CD4-positive, alpha-beta T cell treated with Interleukin-15 for 1 hour (primary cell): Measurements from ENCODE around the gene SKIC8.
A peak's percentile ranks its signal among the peaks of the same experiment; 100 is the strongest.

Source experiments
- DNase-seq: peaks from one replicate; pipeline ENCODE4 v3.0.0-alpha.2; 2020

The SKIC8 gene

DNA sequence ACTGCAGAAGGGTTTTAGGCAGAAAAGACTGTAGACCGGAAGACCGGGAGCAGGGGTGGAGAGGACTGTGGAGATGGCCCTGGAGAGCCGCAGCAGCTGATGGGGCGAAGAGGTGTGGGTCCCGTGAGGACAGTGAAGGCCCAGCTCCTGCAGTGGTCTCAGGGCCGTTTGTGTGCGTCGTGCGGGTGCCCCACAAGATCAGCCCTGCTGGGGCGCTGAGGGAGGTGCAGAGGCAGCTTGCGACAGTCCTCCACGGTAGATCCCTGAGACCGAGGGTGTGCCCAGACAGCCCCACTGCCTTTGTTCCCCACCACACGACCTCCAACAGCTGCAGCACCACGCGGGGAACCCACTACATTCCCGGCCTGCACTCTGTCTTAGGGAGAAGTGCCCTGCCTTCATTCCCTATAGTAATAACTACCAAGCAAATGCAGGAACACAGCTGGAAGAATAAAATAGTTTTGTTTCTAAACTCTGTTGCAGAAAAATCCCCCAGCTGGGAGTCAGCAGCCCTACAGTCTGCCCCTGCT, 21.7 kb upstream of the SKIC8 start:
- no peak for DNase-seq

DNA sequence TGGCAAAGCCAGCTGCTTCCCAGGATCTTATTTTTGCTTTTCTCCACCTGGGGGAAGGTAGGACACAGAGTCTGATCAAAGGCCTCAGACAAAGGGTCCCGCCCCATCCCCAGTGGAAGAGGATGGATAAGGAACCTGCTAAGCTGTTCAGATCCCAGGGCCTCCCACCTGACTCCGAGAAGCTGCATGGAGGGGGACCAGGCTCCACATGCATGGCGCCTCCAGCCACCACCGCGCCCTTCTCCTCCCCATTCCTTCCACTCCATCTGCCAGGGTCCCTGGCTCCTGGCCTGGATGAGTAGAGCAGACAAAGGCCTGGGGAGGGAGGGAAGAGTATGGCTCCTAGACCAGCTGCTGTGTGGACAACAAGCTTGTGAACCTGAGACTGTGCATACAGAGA, 20.8 kb upstream of the SKIC8 start:
- no peak for DNase-seq

GRCh38 chr15:78319588-78319987, 20.2 kb upstream of the SKIC8 start:
- DNase-seq = no peak

DNA sequence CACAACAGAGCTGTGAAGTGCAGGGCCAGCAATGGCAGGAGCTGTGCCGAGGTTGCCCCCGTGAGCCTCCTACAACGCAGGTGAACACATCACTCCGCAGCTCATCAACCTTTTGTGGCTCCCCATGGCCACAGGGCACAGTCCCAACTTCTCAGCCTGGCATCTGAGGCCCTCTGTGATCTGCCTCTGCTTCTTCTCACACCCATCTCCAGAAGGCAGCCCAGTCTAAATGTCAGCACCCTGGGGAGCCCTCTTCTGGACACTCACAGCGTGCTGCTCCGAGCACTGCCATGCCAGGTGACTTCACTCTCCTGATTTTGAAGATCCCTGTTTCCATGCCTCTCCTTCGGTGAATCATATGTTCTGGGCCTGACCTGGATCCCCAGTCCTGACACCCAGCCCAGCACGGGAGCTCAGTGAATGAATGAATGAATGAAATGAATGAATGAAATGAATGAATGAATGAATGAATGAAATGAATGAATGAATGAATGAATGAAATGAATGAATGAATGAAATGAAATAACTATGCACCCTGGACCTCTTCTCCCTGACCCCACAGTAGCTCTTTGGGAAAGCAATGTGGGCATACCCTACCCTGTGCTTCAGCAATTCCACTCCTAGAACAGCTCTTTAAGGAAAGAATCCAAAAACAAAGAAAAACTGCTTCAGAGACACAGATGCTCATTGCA, 17.9 kb upstream of the SKIC8 start:
- DNase-seq = no peak

DNA sequence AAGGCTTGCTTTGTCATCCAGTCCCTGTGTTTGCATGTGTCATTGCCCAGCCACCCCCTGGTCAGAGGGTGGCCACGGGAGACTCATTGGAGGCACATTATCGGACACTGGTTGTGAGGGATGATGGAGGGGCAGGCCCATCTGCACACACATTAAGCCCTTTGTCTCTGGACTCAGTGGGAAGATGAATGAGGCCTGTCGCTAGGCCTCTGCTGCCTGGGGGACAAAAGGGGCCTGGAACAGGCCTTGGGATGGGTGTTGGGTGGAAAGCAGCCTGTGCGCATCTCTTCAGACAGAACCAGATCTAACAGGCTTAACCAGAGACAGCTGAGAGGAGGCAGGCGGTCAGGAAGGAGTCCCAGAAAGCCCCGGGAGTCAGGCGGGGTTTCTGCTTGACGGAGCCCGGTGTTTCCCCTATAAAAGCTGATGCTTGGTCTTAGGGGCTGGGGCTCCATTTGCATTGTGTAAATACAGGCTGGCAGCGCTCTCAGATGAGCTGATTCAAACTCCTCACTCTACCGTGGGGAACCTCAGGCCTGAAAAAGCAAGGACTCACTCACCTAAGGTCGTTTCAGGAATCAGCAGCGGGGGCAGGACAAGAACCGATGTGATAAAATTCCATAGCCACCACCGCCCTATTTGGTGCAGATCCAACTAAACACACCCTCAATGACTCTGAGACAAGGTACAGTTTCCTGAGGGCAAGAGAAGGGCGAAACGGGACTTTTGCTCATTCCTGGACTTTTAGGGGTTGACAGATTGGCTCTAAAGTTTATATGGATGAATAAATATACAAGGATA, 17.1 kb upstream of the SKIC8 start:
- DNase-seq = no peak

DNA sequence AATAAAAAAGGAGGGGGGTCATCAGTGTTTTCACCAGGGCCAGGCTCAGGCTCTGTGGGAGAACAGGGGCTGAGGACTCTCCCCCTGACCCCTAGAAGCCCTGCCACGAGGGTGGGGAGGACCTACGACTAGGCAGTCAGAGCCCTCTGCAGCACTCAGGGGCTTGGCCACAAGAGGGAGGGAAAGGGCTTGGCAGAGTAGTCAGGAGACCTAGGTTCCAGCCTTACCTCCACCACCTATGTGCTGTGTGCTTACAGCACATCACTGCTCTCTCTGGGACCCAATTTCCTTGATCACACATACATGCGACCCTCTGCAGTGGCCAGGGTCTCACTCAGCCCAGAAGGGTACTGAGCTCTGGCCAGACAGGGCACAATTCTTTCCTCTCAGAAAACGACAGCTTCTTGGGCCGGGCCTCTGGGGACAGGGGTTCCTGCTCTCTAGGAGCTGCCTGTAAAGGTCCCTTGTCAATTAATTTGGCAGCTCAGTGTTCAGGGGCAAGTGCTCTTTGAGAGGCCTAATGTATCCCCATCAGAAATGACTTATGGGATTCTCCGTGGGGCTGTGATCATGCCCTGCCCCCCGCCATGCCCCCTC, 16.4 kb upstream of the SKIC8 start:
- no peak for DNase-seq

DNA sequence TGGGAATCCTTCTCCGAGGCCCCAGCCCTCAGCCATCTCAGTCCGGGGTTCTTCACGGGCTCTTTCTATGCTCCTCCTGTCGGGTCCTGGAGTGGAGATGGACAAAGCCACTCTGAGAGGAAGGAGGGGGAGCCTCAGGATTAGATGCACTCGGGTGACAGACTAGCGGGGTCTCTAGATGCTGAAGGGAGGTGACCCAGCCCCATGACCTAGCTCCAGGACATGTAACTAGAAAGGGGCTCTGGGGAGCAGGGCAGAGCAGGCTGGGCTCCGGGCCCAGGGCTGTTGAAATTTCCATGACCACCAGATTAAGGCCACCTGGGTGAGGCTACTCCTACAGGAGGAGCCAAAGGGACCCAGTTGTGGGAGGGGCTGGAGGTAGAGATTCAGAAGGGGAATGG, 14.8 kb upstream of the SKIC8 start:
- no peak for DNase-seq

- DNase-seq = no peak
These were observed 14.0 kb upstream of the SKIC8 start for GRCh38 chr15:78313383-78313782.

DNA sequence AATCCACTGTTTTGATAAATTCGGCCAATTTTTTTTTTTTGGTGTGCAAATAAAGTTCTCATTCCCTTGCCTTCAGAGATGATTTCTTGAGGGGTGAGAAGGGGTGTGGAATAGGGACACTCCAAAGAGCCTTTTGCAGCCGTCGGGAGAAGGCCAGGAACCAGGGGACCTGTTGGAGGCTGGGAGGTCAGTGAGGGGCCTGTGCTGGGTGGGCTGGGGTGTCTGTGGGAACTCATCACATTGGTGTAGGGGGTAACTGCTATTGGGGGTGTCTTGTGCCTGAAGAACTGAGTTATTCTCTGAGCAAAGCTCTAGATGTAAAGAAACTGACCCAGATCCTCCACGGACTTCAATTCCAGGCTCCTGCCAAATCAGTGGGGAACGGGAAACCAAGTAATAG, 13.5 kb upstream of the SKIC8 start:
- DNase-seq = no peak

GRCh38 chr15:78312536-78312935, 13.1 kb upstream of the SKIC8 start:
- no peak for DNase-seq

- DNase-seq = no peak
These were observed 11.9 kb upstream of the SKIC8 start for GRCh38 chr15:78311292-78311691.

- peak; percentile 43 for DNase-seq
These were observed 9.1 kb upstream of the SKIC8 start for GRCh38 chr15:78308422-78309032.

DNA sequence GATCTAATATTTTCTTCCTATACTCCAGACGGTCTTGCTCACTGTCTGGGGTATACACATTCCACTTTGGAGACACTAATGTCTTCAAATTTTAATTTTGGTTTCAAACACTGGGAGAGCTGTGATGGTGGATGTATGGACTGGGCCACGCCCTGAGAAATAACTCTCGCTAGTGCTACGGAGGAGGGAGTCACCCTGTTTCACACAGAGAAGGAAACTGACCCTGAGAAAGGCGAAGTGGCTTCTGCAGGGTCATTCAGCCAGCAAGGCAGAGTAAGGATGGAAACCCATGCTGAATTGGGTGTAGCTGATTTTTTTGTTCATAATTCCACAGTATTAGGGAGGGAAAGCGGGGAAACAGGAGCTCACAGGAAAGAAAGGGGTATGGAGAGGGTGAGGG, 8.6 kb upstream of the SKIC8 start:
- DNase-seq = peak; percentile 31

DNA sequence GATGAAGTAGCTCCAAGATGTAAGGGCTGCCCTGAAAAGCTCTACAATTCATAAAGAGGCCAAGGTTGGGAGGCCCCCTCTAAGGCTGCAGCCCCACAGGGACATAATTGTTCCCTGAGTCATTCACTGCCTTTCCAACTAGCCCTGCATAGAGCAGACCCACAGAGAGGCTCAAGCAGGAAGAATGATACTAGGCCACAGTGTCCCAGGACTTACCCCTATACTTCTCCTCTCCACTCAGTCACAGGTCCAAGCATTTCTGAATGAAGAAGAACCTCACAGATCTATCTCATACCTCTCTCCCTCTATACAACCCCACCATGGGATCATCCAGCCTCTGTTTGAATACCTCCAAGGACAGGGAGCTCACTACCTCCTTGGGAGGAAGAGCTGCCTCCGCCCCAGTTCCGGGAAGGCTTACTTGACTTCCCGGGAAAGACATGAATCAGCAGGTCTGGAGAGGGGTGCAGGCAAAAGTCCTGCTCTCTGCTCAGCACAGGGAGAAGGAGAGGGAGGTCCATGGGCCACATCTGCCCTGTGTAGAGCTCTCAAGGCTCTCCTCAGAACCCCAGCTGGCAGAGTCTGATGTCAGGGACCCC, 6.9 kb upstream of the SKIC8 start:
- no peak for DNase-seq

- DNase-seq = no peak
These were observed 5.0 kb upstream of the SKIC8 start for GRCh38 chr15:78304216-78305066.

DNA sequence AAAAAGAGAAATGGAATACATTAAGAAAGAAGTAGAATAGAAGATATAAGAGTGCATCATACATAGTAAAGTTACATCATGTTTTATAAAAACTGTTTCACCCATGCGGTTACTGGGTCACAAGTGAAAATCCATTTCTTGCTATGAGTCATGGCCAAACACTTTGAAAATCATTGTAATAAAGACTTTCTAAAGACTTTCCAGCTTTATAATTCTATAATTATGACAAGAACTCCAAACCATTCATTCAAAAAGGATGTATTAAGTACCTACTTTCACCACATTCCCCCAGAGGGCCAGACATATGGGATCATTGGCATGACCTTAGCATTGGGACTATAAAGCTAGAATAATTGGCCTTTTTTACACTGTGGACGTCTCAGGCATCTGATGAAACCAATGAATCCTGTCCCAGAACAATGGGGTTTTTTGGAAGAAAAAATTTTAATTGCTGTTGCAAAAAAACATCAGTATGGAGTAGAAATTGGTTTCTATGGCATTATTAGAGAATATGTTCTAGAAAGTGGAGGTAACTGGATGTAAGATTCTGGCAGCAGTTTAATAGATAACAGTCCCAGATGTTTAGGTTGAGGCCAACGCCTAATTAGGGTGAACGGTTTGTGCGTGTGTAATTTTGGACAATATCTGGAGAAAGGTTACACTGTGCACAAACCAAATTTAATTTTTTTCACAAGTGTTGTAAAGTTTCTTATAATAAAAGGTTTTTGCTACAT, 3.3 kb upstream of the SKIC8 start:
- no peak for DNase-seq

DNA sequence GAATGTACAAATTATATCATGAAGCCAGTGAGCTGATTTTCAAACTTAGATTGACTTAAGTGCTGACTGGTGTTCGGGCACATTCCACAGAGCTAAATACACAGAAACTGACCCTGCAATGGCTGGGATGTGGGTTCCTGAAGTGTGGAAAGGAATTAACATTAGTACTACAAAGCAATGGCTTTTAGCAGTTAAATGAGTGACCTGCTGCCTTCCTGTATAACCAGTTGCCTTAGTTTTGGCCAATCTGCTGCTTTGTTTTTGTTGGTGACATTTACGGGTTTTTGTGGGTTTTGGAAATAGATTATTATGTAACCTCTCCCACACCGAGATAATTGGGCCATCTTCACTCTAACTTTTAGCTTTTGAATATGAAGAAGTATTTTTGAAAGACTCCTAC, 2.4 kb upstream of the SKIC8 start:
- DNase-seq = no peak

DNA sequence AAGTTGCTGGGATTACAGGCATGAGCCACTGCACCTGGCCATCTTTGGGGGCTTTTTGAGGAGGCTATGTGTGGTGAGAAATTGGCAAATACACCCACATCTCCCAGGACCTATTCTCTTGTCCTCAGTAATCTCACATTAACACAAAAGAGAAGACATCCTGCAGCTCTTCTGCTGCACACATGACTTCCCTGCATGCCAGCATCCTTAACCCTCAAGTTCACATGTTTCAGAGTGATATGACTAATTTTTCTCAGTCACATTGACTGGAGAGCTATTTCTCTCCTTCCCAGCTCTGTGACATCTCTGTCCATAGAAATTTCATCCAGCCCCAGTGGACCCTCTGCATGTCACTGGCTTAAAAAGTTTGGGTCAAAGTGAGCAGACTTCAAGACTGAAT, 1.9 kb upstream of the SKIC8 start:
- DNase-seq = no peak

DNA sequence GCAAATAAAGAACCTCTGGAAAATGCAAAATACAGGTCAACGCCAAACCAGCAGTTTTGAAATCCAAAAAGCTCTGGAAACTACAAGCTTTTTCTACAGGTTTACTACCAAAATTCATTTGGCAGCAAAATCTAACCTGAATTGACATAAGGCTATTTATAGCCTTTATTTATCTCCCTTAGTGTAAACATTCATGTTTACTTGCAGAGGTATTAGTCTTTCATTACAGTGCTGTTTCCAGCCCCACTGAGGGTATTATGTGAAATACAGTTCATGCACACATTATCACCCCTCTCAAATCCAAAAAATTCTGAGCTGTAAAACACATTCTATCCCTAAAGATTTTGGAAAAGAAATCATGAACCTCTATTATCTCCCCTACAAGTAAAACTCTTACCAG, 7.2 kb downstream of the SKIC8 start:
- no peak for DNase-seq

- DNase-seq = no peak
These were observed 7.7 kb downstream of the SKIC8 start for GRCh38 chr15:78291698-78292097.

- DNase-seq = no peak
These were observed 8.4 kb downstream of the SKIC8 start for GRCh38 chr15:78291052-78291451.
